HL-60/S4 treated with phorbol 12-myristate 13-acetate at 8.2 ng/mL for 4 days and 3 days (cell line): Measurements from ENCODE around the gene PARVB.

Source experiments
- in situ Hi-C: fragments of 300-500 bp; cut with MboI; formaldehyde crosslinking; loops from 2 replicates; pipeline ENCODE4 v1.15.0; 2022; ENCODE audit warnings: low sequenced_read_pairs

The PARVB gene

DNA sequence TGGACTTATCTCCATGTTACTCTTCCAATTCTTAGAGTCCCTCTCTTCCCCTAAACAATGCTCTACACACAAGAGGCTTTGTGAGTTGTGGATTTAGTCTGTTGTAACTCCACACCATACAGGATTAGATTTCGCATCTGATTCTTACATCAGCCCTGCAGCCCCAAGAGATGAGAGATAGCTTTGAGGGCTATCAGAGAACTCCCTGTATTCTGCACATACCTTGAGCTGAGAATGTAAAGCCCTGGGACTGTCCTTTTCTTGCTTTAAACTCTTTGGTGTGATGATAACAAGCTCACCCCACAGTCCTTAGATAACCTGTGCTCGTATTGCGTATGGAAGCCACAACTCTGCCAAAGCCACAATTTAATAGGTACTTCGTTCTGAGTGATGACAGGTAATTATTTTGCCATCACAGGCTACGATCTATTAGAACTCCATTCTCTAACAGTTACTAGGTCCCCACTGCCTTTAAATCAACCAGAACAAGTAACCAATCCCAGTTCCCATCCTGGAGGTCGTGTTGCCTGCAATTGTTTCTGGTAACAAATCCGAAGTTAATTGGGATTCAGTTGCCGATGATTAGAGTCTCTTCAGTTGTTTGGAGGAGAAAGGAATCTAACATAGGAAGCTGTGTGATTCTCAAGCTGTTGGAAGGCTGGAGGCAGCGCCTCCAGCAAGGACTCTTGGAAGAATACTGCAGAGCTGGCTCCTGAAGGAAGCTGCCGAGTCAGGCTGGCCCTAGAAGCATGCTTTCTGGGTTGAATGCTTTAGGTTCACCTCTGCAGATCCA lies 155.3 kb downstream of the PARVB start:
- in situ Hi-C loops: no loop called here

DNA sequence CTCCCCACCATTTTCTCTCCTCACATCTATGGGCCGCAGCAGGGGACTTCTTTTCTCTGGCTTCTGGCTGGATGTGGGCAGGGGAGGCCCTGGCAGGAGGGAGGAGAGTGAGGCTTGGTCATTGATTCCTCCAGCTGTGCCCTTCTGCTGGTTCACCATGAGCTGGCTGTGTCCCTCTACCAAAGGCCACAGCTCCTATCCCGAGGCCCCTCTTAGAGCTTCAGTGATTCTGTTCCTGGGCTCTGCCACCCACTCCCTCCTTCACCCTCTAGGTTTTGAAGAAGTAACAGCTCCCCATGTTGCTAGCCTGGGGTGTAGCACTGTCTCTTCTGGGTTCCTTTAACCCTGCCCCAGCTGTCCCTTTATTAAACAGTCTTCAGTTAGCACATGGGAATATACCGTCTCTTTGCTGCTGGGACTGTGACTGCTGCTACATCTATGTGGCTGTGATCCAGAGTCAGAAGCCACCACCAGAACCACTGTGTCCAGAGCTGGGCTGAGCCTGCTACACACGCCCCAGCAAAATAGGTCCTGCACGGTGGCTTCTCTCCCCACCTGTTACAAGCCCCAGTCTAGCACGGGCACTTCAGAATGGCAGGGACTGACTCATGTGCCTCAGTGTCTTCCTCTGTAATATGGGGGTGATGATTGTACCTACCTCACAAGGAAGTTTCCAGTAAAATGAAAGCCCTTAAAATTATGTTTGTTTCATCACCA lies 156.0 kb downstream of the PARVB start:
- in situ Hi-C loops: no loop called here

DNA sequence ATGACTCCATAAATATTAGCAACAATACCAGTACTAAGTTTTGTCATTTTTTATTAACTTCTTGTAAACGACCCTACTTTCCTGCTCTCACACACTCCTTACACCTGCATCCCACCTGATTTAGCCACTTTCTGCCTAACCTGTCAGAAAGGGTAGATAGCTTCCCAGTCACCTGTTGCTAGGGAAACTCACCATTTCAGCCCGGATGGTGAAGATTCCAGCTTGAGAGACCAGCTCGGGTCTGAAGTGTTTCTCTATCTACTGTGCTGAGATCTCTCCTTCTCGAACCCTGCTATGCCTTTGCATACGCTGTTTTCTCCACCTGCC lies 156.6 kb downstream of the PARVB start, which contains the start of gene PARVG:
PARVG (plus strand) TSS at position 220 of the 327 bp plus-strand sequence. CDS start 2,405 bp downstream, outside the sequence.
- in situ Hi-C loops: no loop called here

DNA sequence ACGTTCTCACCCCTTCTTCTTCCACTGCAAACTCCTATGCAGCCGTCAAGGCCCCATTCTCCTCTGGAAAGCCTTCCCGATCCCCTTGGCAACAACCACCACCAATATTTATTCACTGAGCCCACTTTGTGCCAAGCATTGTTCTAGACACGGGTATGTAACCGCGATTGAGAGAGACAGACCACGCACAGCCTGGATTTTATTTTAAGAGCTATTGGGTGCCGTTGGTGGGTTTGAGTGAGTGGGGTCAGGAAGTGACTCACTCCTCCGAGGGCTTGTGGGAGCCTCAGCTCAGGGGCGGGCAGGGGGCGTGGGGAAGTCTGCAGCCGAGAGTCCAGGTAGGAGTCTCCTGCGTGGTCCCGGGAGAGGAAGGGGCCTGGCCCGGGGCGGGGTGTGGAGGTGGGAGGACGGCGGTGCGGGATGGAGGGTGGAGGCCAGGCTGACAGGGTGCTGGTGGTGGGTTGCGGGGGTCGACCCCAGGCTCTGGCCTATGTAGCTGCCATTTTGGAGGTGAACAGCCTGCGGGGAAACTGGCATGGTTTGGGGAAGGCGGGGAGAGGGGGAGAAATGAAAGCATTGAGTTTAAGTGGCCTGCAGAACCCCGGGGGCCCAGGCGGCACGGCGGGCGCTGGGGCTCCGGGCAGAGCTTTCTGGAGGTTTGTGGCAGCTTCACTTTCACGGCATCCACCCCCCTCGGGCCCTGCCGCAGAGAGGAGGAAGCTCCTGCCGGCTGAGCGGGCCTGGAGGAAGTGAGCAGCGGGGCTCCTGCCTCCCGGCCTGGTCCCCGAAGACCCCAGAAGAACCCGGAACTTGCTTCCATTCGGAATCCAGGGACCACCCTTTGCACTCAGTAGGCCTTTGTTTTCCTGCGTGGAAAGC lies 157.2 kb downstream of the PARVB start:
- in situ Hi-C loops: no loop called here

DNA sequence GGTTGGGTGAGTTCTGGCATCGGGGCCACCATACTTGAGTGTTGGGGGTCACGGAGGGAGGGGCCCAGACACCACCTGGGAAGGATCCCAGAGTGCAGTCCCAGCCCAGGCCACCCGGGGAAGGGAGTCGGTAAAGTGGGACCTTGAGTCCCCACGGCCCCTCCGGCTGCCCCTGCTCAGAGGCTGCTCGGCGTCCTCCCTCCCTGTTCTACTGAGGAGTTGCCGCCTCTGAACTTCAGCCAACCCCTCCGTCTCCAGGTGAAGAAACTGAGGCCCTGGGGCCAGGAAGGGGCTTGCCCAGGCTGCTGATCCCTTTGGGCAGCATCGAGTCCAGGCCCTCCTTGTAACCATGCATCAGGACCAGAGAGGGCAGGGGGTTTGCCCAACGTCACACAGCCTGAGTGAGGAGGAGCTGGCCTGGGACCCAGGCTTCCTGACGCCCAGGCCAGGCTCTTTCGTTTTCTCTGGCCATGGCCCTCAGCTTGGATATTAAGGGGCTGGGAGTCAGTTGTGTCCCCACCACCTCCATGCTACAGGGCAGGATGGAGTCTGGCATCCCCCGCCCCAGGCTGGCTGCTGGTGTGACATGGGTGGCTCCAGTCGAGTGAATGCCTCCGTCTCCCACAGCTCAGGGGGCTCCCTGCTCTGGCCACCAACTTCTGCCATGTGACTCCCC lies 157.9 kb downstream of the PARVB start:
- in situ Hi-C loops: no loop called here

DNA sequence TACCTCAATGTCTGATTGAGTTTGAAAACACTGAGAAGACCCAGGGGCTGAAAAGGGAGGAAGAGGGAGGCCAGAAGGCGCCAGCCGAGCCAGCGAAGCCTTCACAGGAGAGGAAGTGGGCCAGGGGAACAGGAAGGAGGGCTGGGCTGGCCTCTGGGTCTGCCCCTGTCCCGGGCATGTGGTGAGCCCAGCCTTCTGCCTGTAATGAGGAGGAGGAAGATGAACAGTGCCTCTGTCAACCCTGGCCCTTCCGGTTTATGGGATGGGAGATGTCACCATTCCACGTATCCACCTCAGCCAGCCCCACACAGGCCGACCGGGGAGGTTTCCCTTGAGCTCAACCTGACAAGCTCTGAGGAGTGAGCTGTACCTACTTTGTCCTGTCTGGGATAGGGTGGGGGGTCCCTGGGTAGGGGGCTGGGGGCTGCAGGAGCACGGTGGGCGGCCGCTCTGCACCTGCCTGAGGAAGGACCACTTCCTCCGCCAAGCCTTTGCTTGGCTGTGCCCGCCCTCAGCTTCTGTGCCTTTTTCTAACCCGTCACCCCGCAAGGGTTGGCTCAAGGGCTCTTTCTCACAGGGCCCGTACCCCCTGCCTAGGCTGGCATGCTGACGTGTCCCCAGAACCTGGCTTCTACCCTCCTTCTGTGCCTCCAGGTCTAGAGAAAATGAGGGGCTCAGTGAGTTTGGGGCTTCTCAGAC lies 158.6 kb downstream of the PARVB start:
- in situ Hi-C loops: no loop called here

DNA sequence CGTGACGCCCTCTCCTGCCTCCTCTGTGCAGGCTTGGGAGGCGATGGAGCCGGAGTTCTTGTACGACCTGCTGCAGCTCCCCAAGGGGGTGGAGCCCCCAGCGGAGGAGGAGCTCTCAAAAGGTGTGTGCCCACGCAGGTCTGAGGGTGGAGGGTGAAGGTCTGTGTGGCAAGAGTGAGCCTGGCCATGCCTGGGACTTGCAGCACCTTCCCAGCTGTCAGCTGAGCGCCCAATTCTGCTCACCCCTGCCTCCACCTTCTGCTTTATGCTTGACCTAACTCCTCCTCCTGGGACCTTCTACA lies 159.1 kb downstream of the PARVB start:
- in situ Hi-C loops: no loop called here

DNA sequence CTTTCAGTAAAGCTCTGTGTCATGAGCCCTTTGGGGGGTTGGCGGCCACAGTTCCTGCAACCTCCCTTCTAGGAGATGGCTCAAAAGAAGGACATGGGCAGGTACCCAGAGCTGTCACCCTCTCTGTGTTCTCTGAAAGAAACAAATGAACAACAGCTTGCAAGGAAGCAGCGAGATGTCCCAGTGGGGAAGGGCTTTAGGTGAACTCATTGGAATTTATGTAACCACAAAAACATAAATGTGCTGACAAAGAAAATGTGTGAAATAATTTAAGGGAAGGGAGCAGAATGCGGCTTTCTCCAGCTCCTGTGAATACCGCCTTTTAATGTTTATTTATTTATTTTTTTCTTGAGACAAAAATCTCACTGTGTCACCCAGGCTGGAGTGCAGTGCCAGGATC lies 159.9 kb downstream of the PARVB start:
- in situ Hi-C loops: no loop called here

DNA sequence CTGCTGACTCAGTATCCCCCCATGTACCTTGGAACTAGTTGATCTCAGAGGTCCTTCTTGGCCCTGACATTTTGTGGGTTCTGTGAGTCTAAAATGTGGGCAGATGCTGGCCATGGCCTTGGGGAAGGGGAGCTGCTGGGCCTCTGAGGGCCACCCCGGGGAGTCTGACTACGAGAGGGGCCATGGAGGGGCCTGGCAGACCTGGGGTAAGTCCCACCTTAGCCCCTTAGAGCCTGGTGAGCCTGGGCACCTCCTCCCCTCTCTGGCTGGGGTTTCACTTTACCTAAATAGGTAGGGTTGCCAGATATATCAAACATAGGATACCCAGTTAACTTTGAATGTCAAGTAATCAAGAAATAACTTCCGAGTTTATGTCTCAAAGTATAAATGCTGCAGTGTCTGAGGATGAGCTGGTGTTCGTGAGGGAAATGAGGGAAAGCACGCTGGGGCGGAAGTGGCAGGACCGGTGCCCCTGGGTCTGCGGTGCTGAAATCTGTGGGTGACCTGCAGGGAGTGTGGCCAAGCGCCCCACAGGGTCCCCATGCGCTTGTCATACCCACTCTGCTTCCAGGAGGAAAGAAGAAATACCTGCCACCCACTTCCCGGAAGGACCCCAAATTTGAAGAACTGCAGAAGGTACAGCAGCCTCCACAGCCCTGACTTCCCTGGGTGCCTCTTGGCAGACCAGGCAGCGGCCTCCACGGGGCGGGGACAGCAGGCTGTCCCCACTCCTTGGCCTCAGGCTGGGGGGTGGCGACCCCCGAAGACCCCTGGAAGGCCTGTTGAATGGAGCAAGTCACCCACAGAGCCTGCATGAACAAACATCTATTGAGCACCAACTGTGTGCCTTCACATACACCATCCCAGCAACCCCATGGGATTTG lies 161.4 kb downstream of the PARVB start:
- in situ Hi-C loops: no loop called here

DNA sequence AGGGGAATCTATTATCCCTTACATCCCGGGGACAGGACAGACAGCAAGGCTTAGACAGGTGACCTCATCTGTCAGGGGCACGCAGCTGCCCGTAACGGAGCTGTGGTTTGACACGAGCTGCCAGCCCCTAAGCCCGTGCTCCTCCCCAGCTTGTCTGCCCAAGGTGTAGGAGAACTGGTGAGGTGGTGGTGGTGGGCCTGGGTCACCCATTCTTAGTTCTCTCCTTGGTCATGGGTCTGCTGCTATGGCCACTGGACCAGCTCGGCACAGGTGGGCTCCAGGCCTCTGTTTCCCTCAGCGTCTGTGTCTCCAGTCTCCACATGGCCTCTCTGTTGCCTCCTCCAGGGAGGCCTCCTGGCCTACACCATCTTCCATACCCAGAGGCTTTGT lies 162.0 kb downstream of the PARVB start:
- in situ Hi-C loops: no loop called here

DNA sequence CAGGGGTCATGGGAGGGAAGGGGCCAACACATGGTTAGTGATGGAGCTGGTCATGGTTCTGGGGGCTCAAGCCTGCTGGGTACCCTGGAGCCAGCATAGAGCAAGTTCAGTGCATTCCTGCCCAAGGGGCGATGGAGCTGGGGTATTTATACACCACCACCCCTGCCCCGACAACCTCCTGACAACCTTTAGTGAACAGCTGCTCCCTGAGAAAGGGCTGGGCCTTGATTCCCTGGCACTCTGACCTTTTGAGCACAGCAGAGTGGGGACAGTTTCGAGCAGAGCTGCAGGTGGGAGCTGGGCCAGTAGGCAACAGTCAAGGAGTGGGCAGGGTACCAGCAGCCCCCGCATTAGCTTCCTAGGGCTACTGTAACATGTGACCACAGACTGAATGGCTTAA lies 162.6 kb downstream of the PARVB start:
- in situ Hi-C loops: no loop called here

DNA sequence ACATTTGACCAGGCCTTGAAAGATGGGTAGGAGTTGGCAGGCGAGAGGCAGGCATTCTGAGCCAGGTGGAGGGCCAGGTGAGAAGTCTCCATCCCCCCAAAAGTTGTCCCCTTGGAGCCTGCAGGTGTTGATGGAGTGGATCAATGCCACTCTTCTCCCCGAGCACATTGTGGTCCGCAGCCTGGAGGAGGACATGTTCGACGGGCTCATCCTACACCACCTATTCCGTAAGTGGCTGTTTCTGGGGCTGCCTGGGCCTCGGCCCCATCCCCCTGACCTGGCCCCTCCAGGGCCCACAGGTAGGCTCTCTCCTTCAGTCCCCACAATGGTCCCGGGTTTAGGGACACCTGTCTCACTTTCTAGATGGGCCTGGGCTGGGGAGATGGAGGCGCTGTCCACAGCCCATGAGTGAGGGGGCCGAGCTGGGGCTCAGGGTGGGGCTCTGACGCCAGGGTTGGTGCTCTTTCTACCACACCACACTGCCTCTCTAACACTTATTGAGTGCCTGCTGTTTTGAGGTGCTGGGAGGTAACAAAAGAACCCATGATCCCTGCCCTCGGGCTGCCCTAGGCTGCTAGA lies 163.6 kb downstream of the PARVB start:
- in situ Hi-C loops: no loop called here

DNA sequence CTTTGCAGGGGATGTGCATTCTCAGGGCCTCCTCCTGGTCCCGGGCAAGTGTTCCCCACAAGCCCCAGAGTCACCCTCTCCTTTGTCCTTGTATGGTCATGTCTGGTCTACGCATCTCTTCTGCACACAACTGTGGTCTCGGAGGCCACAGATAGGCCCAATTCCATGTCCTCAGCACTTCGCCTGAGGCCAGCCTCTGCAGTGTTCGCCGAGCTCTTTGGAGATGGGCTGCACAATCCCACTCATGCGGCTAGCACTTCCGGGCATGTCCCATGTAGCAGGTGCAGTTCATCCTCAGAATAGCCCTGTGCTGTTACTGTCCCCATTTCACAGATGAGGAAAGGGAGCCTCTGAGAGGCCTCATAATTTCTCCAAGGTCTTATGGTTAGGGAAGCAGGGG lies 164.2 kb downstream of the PARVB start:
- in situ Hi-C loops: no loop called here

DNA sequence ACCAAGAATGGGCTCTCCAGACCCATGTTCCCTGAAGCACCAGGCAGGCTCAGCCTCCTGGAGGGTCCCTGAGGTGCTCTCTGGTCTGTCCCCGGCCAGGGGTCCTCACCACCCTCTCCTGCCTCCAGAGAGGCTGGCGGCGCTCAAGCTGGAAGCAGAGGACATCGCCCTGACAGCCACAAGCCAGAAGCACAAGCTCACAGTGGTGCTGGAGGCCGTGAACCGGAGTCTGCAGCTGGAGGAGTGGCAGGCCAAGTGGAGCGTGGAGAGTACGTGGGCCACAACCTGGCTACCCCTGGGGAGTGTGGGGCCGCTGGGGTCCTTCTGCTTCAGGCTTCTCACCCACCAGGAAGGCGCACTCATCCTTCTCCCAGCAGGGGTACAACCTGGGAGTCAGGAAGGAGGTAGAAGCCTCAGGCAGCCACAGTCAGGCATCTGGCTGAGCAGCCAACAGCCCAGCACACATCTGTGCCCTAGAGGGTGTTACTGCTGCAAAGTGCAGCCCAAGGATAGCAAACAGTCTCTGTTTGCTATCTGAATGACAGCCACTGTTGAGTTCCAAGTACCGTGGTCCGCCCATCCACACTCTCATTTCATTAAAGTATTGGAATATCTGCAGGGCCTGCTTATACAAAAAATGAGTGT lies 165.0 kb downstream of the PARVB start:
- in situ Hi-C loops: no loop called here

DNA sequence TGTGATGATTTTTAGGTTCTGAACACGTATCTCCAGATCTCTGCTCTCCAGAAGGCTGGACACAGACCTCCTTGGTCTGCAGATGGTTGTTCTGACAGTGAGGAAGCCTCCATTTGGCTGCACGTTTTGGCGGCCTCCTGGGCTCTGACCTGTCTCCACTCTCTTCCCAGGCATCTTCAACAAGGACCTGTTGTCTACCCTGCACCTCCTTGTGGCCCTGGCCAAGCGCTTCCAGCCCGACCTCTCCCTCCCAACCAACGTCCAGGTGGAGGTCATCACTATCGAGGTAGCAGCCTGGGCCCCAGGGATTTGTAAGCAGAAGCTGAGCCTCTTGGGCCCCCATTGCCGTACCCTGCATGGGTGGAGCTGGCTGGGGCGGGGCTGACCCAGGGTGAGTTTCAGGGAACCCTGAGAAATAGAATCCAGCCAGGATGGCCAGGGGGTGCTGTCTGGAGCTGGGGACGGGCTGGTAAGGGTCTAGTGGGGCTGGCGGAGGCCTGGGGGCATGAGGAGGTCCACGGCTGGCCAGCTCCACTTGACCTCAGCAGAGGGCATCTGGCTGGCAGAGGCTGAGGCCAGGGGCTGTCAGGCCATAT lies 166.4 kb downstream of the PARVB start:
- in situ Hi-C loops: no loop called here

DNA sequence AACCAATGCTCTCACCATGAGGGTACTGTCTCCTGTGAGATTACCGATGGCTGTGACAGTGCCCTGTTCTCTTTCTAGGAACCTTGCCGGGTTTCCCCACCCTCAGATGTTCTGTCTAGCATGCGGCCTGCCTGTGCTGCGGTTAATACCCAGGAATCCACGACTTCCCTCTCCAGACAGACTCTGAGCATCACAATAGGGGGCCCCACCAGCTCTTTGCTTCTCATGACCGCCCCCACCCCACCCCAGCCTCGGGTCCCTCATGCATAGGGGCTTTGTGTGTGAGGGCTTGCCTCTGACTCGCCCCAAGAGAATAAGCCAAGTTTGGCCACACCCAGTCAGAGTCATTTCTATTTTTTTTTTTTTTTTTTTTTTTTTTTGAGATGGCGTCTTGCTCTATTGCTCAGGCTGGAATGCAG lies 166.9 kb downstream of the PARVB start:
- in situ Hi-C loops: no loop called here

DNA sequence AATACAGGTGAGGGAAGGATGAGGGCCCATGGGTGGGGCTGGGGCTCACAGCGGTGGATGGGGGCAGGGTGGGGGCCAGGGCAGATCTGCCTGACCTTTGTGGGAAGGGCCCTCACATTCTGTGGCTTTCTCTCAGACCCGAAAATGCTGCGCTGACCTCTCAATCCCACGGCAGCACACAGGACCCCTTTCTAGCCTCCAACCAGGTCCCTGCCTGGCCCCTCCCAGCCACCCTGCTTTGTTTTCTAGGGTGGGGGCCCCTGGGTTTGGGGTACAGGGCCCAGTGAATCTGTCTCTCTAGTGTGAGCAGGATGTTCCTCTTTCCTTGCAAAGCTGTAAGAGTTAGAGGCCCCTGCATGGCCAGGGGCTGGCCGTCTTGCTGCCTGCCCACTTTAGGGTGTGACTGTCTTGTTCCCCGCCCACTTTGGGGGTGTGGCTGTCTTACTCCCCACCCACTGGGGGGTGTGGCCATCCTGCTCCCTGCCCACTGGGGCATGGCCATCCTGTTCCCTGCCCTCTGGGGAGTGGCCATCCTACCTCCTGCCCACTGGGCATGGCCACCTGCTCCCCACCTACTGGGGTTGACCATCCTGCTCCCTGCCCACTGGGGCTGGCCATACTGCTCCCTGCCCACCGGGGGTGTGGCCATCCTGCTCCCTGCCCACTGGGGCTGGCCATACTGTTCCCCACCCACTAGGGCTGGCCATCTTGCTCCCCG lies 168.2 kb downstream of the PARVB start:
- in situ Hi-C loops: no loop called here
